ENCODE data around the gene SPEF1. TPM values are rescaled to one million over a fixed set of nuclear protein-coding genes. Genes with fewer than 3 reads are reported as not detected.

Gene SPEF1
- total and polyA plus RNA-seq, 2 of the 13 experiments (the other 11 are each of a cell fraction or from before 2014, with no cell fraction given), result 0.11 to 0.27 TPM

DNA sequence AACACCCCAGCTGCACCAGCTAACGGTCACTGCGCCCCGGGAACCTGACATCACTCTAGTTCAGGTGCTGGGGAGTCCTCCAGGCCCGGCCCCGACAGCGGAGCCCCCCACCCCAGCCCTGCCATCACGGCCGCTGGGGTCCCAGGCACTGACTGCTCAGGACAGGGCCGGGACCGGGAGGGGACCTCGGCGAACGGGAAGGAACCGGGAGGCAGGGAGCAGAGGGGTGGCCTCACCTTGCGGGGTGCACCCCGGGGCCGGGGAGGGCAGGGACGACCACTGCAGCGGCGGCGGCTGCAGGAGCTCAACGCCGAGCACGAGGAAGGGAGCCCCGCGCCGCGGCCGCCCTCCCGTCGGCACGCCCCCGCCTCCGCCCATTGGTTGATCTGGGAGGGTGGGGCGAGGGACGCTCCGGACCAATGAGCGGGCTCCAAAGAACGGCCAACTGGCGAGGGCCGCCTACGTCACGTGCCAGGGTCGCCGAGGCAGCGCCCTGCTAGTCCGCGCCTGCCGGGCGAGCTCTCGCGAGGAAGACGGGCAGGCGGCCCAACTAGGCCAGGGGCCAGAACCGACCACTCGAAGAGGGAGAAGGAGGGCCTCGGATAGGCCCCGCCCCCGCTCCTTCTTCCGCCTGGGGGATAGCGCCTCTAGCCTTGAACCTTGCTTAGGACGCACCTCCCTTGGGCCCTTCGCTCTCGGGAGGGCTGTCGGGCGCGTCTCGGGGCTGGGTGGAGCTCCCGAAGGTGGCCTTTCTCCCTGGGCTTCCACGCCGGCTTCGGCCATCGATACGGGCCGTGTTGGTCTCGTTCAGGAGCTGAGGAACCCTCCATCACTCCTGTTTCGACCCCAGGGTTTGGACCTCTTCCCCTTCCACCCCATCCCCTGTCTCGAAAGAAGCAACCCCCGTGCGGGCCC, 13.6 kb downstream of the SPEF1 start, which contains the start of gene ADISSP (continued):
- TF ChIP-seq, protein P1, sequence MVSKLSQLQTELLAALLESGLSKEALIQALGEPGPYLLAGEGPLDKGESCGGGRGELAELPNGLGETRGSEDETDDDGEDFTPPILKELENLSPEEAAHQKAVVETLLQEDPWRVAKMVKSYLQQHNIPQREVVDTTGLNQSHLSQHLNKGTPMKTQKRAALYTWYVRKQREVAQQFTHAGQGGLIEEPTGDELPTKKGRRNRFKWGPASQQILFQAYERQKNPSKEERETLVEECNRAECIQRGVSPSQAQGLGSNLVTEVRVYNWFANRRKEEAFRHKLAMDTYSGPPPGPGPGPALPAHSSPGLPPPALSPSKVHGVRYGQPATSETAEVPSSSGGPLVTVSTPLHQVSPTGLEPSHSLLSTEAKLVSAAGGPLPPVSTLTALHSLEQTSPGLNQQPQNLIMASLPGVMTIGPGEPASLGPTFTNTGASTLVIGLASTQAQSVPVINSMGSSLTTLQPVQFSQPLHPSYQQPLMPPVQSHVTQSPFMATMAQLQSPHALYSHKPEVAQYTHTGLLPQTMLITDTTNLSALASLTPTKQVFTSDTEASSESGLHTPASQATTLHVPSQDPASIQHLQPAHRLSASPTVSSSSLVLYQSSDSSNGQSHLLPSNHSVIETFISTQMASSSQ (IDR thresholded peaks at IDR 0.05; ENCODE audit: low read depth), result no peak
- TF ChIP-seq, protein P1 (CRISPR knock-in tag; IDR thresholded peaks at IDR 0.05; ENCODE audit: borderline replicate concordance), result no peak; the same call in none of the 2 replicates
- TF ChIP-seq FOXO4 (CRISPR knock-in tag; conservative IDR thresholded peaks at IDR 0.05) (no peak), ZNF329 (CRISPR knock-in tag; IDR thresholded peaks at IDR 0.05; ENCODE audit: low read depth) (peak; percentile 73; the same call in 1 of the 2 replicates), ZNF136 (CRISPR knock-in tag; IDR thresholded peaks at IDR 0.05; ENCODE audit: low read depth) (peak; percentile 86), ZNF724P (CRISPR knock-in tag; IDR thresholded peaks at IDR 0.05; ENCODE audit: borderline replicate concordance) (peak; percentile 97; the same call in 1 of the 2 replicates), HOXD1 (CRISPR knock-in tag; IDR thresholded peaks at IDR 0.05) (peak; percentile 83), EED (CRISPR knock-in tag; IDR thresholded peaks at IDR 0.05) (peak; percentile 96), CBX1 (IDR thresholded peaks at IDR 0.05; ENCODE audit: low read depth) (peak; percentile 87), NFIC (IDR thresholded peaks at IDR 0.05; ENCODE audit: low read length) (no peak), PAWR (CRISPR knock-in tag; IDR thresholded peaks at IDR 0.05; ENCODE audit: borderline replicate concordance) (0 out of 2 replicates have a peak, but pooled peaks have one; percentile 83), ZNF160 (CRISPR knock-in tag; IDR thresholded peaks at IDR 0.05) (peak; percentile 89), HNRNPUL1 (IDR thresholded peaks at IDR 0.05; ENCODE audit: low read depth, low read length) (no peak), ZUFSP (CRISPR knock-in tag; IDR thresholded peaks at IDR 0.05; ENCODE audit: borderline replicate concordance) (no peak), RFXAP (CRISPR knock-in tag; IDR thresholded peaks at IDR 0.05; ENCODE audit: borderline replicate concordance) (peak; percentile 92), ZNF891 (CRISPR knock-in tag; IDR thresholded peaks at IDR 0.05) (peak; percentile 89), MXI1 (IDR thresholded peaks at IDR 0.05; ENCODE audit: borderline replicate concordance, low read depth, low read length) (peak; percentile 96; the same call in 2 of the 3 replicates), ZNF552 (CRISPR knock-in tag; IDR thresholded peaks at IDR 0.05; ENCODE audit: borderline replicate concordance) (peak; percentile 92; the same call in 1 of the 2 replicates), ZNF850 (CRISPR knock-in tag; conservative IDR thresholded peaks at IDR 0.05) (no peak; the same call in 1 of the 2 replicates), MTF2 (CRISPR knock-in tag; IDR thresholded peaks at IDR 0.05; ENCODE audit: borderline replicate concordance) (0 out of 2 replicates have a peak, but pooled peaks have one; percentile 94), KLF6 (CRISPR knock-in tag; IDR thresholded peaks at IDR 0.05) (peak; percentile 54)
- TF ChIP-seq, protein P2, sequence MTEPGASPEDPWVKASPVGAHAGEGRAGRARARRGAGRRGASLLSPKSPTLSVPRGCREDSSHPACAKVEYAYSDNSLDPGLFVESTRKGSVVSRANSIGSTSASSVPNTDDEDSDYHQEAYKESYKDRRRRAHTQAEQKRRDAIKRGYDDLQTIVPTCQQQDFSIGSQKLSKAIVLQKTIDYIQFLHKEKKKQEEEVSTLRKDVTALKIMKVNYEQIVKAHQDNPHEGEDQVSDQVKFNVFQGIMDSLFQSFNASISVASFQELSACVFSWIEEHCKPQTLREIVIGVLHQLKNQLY (CRISPR knock-in tag; IDR thresholded peaks at IDR 0.05), result peak; percentile 58; the same call in 1 of the 2 replicates
